ENCODE data around the gene CLDN1.

The CLDN1 gene

DNA sequence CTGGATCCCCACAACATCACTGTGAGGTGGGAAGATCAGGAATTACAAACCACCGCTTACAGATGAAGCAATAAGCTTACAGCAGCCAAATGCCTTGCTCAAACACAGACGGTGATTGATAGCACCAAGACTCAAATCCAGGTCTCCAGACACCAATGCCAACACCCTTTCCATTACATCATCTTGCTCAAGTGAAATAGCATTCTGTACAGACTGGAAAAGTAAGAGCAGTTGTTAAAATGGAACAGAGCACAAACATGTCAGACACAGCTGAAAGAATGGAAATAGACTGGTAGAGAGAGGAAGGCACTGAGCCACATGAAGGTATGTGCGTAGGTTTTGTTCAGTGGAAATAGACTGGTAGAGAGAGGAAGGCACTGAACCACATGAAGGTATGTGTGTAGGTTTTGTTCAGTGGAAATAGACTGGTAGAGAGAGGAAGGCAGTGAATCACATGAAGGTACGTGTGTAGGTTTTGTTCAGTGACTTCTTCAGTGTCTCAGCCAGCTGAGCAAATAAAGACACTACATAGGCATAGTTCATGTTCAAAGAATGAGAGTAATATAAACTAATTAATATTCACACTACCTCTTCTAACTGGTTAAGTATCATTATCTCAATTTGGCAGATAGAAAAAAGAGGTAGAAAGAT lies 15.6 kb downstream of the CLDN1 start:
- Histone ChIP-seq H3K36me3 (no peaks in the 10 kb centered on the region), H3K9me3 (replicated peaks in 1 of 11) (no peaks in the 10 kb centered on the region), H3K27me3 (0 out of 22 replicates have a peak, but pooled peaks cover 0 to 3% (median 0%) of the 10 kb centered on the region in 11 experiments), H4K20me1 (no peaks in the 10 kb centered on the region), H3K27ac (no peak overlapping the region), H3K4me2 (peak overlapping the region in 4 of 11 experiments; percentile 1 to 12 (median 6); a peak in 1 of 22 replicates), H3K4me1 (peaks cover 8 to 14% (median 9%) of the 10 kb centered on the region in 10 experiments), H3K9ac (no peak overlapping the region), H3K4me3 (no peak overlapping the region)
- no peak for TF ChIP-seq Cebpa-rat (IDR thresholded peaks at IDR 0.05)

DNA sequence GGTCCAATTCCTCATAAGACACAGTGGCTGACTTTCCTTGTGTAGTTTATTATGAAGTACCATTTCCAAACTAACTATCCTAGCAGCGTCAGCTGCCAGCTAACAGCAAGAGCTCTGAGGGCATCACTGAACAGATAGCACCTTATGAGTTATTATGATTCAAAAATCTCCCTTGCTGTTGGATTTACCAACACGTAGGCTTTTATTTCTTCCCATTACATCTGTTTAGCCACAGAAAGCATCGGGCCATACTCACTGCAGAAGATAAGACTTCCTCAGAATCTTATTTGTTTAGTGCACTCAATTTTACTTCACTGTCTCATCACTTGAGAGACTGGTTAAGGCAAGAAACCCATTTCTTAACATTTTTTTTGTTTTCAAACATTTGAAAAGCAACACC lies 16.2 kb downstream of the CLDN1 start:
- Histone ChIP-seq H3K27me3 (0 out of 22 replicates have a peak, but pooled peaks cover 0 to 3% (median 0%) of the 10 kb centered on the region in 11 experiments), H3K27ac (no peak overlapping the region), H3K4me3 (no peak overlapping the region), H3K36me3 (no peaks in the 10 kb centered on the region), H3K9ac (no peak overlapping the region), H3K9me3 (replicated peaks in 1 of 11) (no peaks in the 10 kb centered on the region), H3K4me1 (peaks cover 13 to 20% (median 15%) of the 10 kb centered on the region in 10 experiments), H3K4me2 (no peak overlapping the region), H4K20me1 (no peaks in the 10 kb centered on the region)
- TF ChIP-seq Cebpa-rat (IDR thresholded peaks at IDR 0.05): no peak

DNA sequence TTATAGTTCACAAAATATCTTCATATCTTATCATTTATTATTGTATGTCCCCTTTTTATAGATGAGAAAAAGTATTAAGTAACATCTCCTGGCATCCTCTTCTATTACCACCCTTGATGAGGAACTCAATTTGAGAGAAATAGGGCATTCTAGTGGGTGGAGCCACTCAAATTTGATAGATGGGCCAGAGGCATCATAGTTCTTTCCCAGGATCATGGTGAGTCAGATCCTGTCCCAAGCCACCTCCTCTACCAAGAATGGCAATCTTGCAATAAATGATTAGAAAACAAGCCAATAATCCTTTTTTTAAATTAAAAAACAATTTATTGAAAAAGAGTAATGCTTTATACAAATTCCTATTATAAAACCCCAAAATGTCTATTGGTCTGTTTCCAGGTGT lies 16.8 kb downstream of the CLDN1 start:
- no peak for TF ChIP-seq Cebpa-rat (IDR thresholded peaks at IDR 0.05)
- Histone ChIP-seq H3K4me3 (no peak overlapping the region), H3K4me2 (no peak overlapping the region), H3K27ac (no peak overlapping the region), H4K20me1 (no peaks in the 10 kb centered on the region), H3K27me3 (0 out of 22 replicates have a peak, but pooled peaks cover 0 to 3% (median 0%) of the 10 kb centered on the region in 11 experiments), H3K36me3 (no peaks in the 10 kb centered on the region), H3K9me3 (replicated peaks in 1 of 11) (no peaks in the 10 kb centered on the region), H3K4me1 (peaks cover 14 to 24% (median 19%) of the 10 kb centered on the region in 10 experiments), H3K9ac (no peak overlapping the region)

DNA sequence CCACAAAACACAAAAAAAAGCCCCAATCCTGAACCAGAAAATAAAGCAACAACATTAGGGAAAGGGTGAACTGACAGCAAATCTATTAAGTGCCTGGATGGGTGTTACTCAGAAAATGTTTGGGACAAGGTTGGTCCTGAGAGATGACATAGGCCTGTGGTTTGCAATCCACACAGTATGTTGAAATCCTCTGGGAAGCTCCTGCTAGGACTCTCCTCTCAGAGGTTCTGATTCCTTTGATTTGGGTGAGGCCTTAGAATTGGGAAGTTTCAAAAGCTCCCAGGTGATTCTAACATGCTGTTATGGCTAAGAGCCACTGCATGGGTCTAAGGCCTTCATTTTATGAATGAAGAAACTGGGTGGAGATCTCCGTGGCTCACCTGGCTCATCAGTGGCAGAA lies 18.4 kb downstream of the CLDN1 start:
- H3K4me2 ChIP-seq: no peak overlapping the region; a peak in 1 of 22 replicates
- H3K27ac ChIP-seq: no peak overlapping the region
- TF ChIP-seq Cebpa-rat (IDR thresholded peaks at IDR 0.05): no peak
- peaks cover 0 to 4% (median 0%) of the 10 kb centered on the region in 11 experiments; a peak in 1 of 22 replicates for H3K27me3 ChIP-seq
- no peak overlapping the region for H3K4me3 ChIP-seq
- H3K9me3 ChIP-seq (replicated peaks in 1 of 11): no peaks in the 10 kb centered on the region
- no peaks in the 10 kb centered on the region for H3K36me3 ChIP-seq
- no peak overlapping the region for H3K9ac ChIP-seq
- H3K4me1 ChIP-seq: peaks cover 14 to 24% (median 19%) of the 10 kb centered on the region in 10 experiments
- no peaks in the 10 kb centered on the region for H4K20me1 ChIP-seq

DNA sequence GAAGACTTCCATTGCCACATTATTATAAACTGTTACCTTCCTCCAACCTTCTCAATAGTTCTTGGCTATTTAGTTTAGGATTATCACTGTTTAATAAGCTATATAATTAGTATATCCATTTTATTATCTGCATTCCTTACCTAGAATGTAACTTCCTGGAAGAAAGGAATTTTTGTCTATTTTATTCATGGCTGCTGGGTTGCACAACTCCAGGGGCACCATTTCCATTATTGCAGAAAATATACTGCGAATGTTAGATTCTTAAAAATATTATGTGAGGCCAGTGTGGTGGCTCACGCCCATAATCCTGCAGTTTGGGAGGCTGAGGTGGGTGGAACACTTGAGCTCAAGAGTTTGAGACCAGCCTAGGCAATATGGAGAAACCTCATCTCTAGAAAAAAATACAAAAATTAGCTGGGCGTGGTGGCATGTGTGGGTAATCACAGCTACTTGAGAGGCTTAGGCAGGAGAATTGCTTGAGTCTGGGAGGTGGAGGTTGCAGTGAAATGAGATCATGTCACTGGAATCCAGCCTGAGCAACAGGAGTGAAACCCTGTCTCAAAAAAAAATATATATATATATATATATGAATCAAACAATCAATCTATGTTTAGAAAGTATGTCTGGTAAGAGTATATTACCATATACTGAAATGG lies 19.9 kb downstream of the CLDN1 start:
- Histone ChIP-seq H3K27me3 (peaks cover 0 to 4% (median 0%) of the 10 kb centered on the region in 11 experiments; a peak in 1 of 22 replicates), H3K9me3 (replicated peaks in 1 of 11) (no peaks in the 10 kb centered on the region), H3K36me3 (no peaks in the 10 kb centered on the region), H3K4me2 (peak overlapping the region; percentile 34 to 89 (median 59); a peak in 19 of 22 replicates), H3K4me1 (peaks cover 14 to 24% (median 19%) of the 10 kb centered on the region in 10 experiments), H3K9ac (0 out of 22 replicates have a peak overlapping the region, but pooled peaks of 1 of the 11 experiments have one; percentile 5), H3K27ac (peak overlapping the region in 9 of 11 experiments; percentile 18 to 62 (median 52); a peak in 14 of 22 replicates), H3K4me3 (peak overlapping the region in 2 of 10 experiments; percentile 15 to 23; a peak in 1 of 20 replicates), H4K20me1 (no peaks in the 10 kb centered on the region)
- no peak for TF ChIP-seq Cebpa-rat (IDR thresholded peaks at IDR 0.05)

DNA sequence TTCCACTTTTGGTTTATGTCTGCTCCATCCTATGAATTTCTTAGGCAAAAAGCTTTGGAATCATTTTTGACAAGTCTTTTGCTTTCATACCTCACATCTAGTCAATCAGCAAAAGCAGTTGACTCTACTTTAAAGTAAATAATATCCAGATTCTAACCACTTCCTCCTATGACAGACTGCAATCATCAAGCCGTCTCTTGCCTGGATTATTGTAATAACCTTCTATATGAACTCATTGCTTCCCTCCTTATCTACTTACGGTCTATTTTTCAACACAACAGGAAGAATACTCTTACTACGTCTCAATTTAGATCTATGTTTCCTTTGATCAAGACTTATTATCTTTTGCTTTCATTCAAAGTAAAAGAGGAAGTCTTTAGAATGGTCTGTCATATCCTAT lies 20.7 kb downstream of the CLDN1 start:
- H3K27me3 ChIP-seq: peaks cover 0 to 4% (median 0%) of the 10 kb centered on the region in 11 experiments; a peak in 1 of 22 replicates
- 0 out of 22 replicates have a peak overlapping the region, but pooled peaks of 1 of the 11 experiments have one; percentile 5 for H3K9ac ChIP-seq
- peak overlapping the region; percentile 34 to 89 (median 59) for H3K4me2 ChIP-seq
- no peak for TF ChIP-seq Cebpa-rat (IDR thresholded peaks at IDR 0.05)
- H3K4me1 ChIP-seq: peaks cover 14 to 22% (median 19%) of the 10 kb centered on the region in 10 experiments
- H4K20me1 ChIP-seq: no peaks in the 10 kb centered on the region
- peak overlapping the region in 9 of 11 experiments; percentile 18 to 62 (median 52); a peak in 16 of 22 replicates for H3K27ac ChIP-seq
- no peaks in the 10 kb centered on the region for H3K36me3 ChIP-seq
- peak overlapping the region in 2 of 10 experiments; percentile 15 to 23; a peak in 2 of 20 replicates for H3K4me3 ChIP-seq
- H3K9me3 ChIP-seq (replicated peaks in 1 of 11): no peaks in the 10 kb centered on the region

DNA sequence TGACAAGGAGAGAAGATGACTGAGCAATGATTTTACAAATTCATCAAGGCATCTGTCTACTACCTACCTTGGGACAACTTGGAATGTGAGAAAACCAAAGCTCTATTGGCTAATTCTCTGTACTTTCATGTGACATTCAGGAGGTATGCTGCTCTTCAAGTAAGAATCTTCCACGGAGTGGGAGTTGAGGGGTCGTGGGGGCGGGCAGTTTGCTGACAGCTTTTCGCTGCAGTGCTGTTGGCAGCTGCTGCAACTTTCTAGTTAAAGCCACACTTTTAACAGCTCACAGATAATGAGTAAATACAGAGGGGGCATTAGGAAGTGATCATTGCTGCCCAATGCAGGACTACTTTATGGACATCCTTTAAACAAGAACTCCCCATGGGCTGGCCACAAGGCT lies 22.3 kb downstream of the CLDN1 start:
- Histone ChIP-seq H3K27ac (no peak overlapping the region), H3K4me2 (no peak overlapping the region), H4K20me1 (no peaks in the 10 kb centered on the region), H3K36me3 (no peaks in the 10 kb centered on the region), H3K9me3 (replicated peaks in 1 of 11) (no peaks in the 10 kb centered on the region), H3K27me3 (peaks cover 0 to 8% (median 0%) of the 10 kb centered on the region in 11 experiments; a peak in 1 of 22 replicates), H3K4me1 (peaks cover 14 to 20% (median 17%) of the 10 kb centered on the region in 10 experiments), H3K9ac (no peak overlapping the region), H3K4me3 (no peak overlapping the region)
- no peak for TF ChIP-seq Cebpa-rat (IDR thresholded peaks at IDR 0.05)

DNA sequence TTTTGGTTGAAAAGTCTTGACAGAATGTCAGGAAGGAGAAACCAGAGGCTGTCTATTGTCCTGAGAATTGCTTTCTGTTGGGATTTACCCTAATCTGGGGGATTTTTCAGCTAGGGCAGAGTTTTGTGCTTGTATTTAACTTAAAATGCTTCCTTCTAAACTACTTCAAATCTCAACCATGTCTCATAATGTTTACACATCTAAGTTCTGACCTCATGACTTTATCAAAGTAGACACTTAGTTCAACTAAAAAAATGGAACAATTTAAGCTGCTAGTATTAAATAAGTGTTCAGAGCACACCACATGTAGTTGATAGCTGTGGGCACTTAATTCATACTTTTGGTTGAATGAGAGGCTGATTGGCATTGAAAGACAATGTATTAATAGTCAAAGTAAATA lies 28.2 kb downstream of the CLDN1 start:
- Histone ChIP-seq H3K9me3 (replicated peaks in 1 of 11) (peaks cover 25 to 35% (median 28%) of the 10 kb centered on the region in 11 experiments), H4K20me1 (no peaks in the 10 kb centered on the region), H3K27me3 (0 out of 22 replicates have a peak, but pooled peaks cover 0 to 4% (median 0%) of the 10 kb centered on the region in 11 experiments), H3K9ac (no peak overlapping the region), H3K4me2 (no peak overlapping the region), H3K4me3 (no peak overlapping the region), H3K36me3 (no peaks in the 10 kb centered on the region; a peak in 1 of 22 replicates), H3K27ac (no peak overlapping the region), H3K4me1 (no peaks in the 10 kb centered on the region)
- TF ChIP-seq Cebpa-rat (IDR thresholded peaks at IDR 0.05): no peak

DNA sequence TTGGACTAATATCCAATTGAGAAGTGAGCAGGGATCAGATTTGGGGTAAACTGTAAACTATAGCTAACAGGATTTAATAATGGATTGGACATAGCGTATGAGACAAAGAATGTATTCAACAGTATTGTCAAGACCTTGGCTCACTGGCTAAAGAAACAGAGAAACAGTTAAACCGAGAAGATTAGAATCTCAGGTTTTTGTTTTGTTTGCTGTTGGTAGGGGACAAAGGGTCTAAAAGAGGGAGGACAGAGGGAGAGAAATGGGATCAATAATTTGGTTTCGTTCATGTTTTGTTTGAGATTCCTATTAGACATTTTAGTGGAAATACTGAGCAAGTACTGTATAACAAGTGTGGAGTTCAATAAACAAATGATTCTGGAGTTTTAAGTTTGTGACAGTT lies 28.6 kb downstream of the CLDN1 start:
- H3K27me3 ChIP-seq: 0 out of 22 replicates have a peak, but pooled peaks cover 0 to 4% (median 0%) of the 10 kb centered on the region in 11 experiments
- no peak overlapping the region for H3K4me2 ChIP-seq
- H3K9ac ChIP-seq: no peak overlapping the region
- no peaks in the 10 kb centered on the region; a peak in 1 of 22 replicates for H3K36me3 ChIP-seq
- TF ChIP-seq Cebpa-rat (IDR thresholded peaks at IDR 0.05): no peak
- H4K20me1 ChIP-seq: no peaks in the 10 kb centered on the region
- peaks cover 25 to 39% (median 32%) of the 10 kb centered on the region in 11 experiments for H3K9me3 ChIP-seq (replicated peaks in 1 of 11)
- no peak overlapping the region for H3K4me3 ChIP-seq
- H3K4me1 ChIP-seq: no peaks in the 10 kb centered on the region
- no peak overlapping the region for H3K27ac ChIP-seq

All from BLaER1 treated with 17β-estradiol and CSF1 and Interleukin-3, amounts not matched to agents 10 nM and 100 nM (cell line).